Endodermal cell (in vitro differentiated cells): ENCODE results near the gene MRGPRE. TPM values are rescaled to one million over a fixed set of nuclear protein-coding genes. Genes with fewer than 3 reads are reported as not detected.
A peak's percentile ranks its signal among the peaks of the same experiment; 100 is the strongest.
"Not testable (repeated sequence)": the region's sequence is repeated elsewhere in the genome, so short reads cannot be mapped to it uniquely, and the experiment has no call there.

Experiments
- DNase-seq: peaks from one replicate; pipeline ENCODE4 v3.0.0-alpha.2; 2017
- H3K27ac ChIP-seq: 2 replicates; pipeline ENCODE4 v1.5.1; 2013; ENCODE audit warnings: mild to moderate bottlenecking, low read depth, low read length, moderate library complexity
- H3K27me3 ChIP-seq: 2 replicates; pipeline ENCODE4 v1.6.1; 2013; ENCODE audit warnings: mild to moderate bottlenecking, low read length, moderate library complexity; ENCODE audit not compliant: insufficient read depth, control insufficient read depth, poor library complexity, severe bottlenecking
- H3K36me3 ChIP-seq: 2 replicates; pipeline ENCODE4 v1.7.0; 2013; ENCODE audit warnings: mild to moderate bottlenecking, low read length, moderate library complexity; ENCODE audit not compliant: control insufficient read depth, insufficient read depth
- H3K4me1 ChIP-seq: one replicate; pipeline ENCODE4 v1.7.0; 2013; ENCODE audit warnings: low read length; ENCODE audit not compliant: control insufficient read depth, insufficient read depth
- H3K4me3 ChIP-seq: 2 replicates; pipeline ENCODE4 v1.5.1; 2013; ENCODE audit warnings: mild to moderate bottlenecking, low read length, moderate library complexity
- H3K9ac ChIP-seq: 2 replicates; pipeline ENCODE4 v1.6.1; 2013; ENCODE audit warnings: mild to moderate bottlenecking, low read length, moderate library complexity; ENCODE audit not compliant: poor library complexity, severe bottlenecking; ENCODE audit errors: extremely low read depth
- H3K9me3 ChIP-seq: 2 replicates; pipeline ENCODE4 v1.6.1; 2013; ENCODE audit warnings: mild to moderate bottlenecking, low read length, moderate library complexity; ENCODE audit not compliant: control insufficient read depth
- H3K27ac Mint-ChIP-seq: 2 replicates; pipeline ENCODE4 v1.8.0; 2020; ENCODE audit warnings: mixed read lengths
- H3K27me3 Mint-ChIP-seq: 2 replicates; pipeline ENCODE4 v1.8.0; 2021; ENCODE audit warnings: mild to moderate bottlenecking, mixed read lengths; ENCODE audit not compliant: insufficient read depth
- H3K36me3 Mint-ChIP-seq: 2 replicates; pipeline ENCODE4 v1.8.0; 2020; ENCODE audit warnings: low read depth, mixed read lengths
- H3K4me1 Mint-ChIP-seq: 2 replicates; pipeline ENCODE4 v1.8.0; 2020; ENCODE audit warnings: mixed read lengths
- H3K4me3 Mint-ChIP-seq: 2 replicates; pipeline ENCODE4 v1.8.0; 2020; ENCODE audit warnings: mild to moderate bottlenecking, moderate library complexity, mixed read lengths
- H3K9me3 Mint-ChIP-seq: 2 replicates; pipeline ENCODE4 v1.8.0; 2020; ENCODE audit warnings: mild to moderate bottlenecking, mixed read lengths
- CTCF ChIP-seq: fragments of 200-600 bp; sonication (generic); conservative IDR thresholded peaks from 2 replicates; pipeline ENCODE4 v1.5.0; 2021; ENCODE audit warnings: antibody characterized with exemption, mild to moderate bottlenecking
- WGBS, 2 experiments: methylation state at CpG; one replicate each; pipeline versions ENCODE4 v1.1.5 to v1.1.7; 2013; ENCODE audit warnings: missing lambda C conversion rate in 2 of 2, mixed read lengths in 1 of 2; ENCODE audit not compliant: insufficient coverage in 1 of 2, insufficient read length in 1 of 2; 5-methylcytosine and 5-hydroxymethylcytosine counted together
- long read RNA-seq, 4 experiments: library from polyadenylated mRNA in 2 of 4; library from RNA in 1 of 4; library from capped mRNA in 1 of 4; stranded (forward) in 3 of 4; unstranded in 1 of 4; transcript quantifications; one replicate each; pipeline ENCODE4 v2.0.0, GENCODE V29; 2020 to 2021; ENCODE audit warnings: inconsistent platforms in 1 of 4
- polyA plus RNA-seq, 2 experiments: library from polyadenylated mRNA; stranded (reverse); fragments of 50-300 nt; gene quantifications; one replicate each; pipeline ENCODE4 v1.2.3, GENCODE V29; 2013
- total RNA-seq, 2 donors: library from RNA; stranded (reverse); fragmentation: NEBNext Ultra II Directional in 1 of 2; extraction: Animal tissue kit (Norgen Biotek cat#: 25700) in 1 of 2; gene quantifications; 2 replicates in 1 of 2; 3 replicates in 1 of 2; pipeline ENCODE4 v1.2.1, GENCODE V29; 2021

Gene MRGPRE
- total RNA-seq, result not detected
- polyA plus RNA-seq (2013, experiment 1 of 2), result not detected
- polyA plus RNA-seq (2013, experiment 2 of 2), result not detected
- long read RNA-seq, experiment 1, result 0 reads
- long read RNA-seq, experiment 2, result 0 reads
- long read RNA-seq, experiment 3, result 0 reads
- long read RNA-seq, experiment 4, result 0 reads

GRCh38 chr11:3231851-3232744, at the start of gene MRGPRE:
TSS of gene MRGPRE (minus strand) at chr11:3232417. CDS start at chr11:3228799, 3,618 bp downstream.
- no peak within 1 kb of the TSS for H3K4me3 Mint-ChIP-seq
- no peak within 1 kb of the TSS for H3K27ac Mint-ChIP-seq
- peak; percentile 47 for DNase-seq
- Histone ChIP-seq H3K27me3 (no peaks in the 10 kb centered on the region), H3K4me1 (no peaks in the 10 kb centered on the region), H3K9ac (no peak within 1 kb of the TSS), H3K36me3 (no peaks in the 10 kb centered on the region), H3K9me3 (no peaks in the 10 kb centered on the region), H3K27ac (no peak within 1 kb of the TSS), H3K4me3 (no peak within 1 kb of the TSS)
- peaks cover 2% of the 10 kb centered on the region for H3K4me1 Mint-ChIP-seq
- no peaks in the 10 kb centered on the region for H3K36me3 Mint-ChIP-seq
- H3K27me3 Mint-ChIP-seq, result peaks cover 33% of the 10 kb centered on the region
- no peak for TF ChIP-seq CTCF
- 90 to 91% methylated on average over 31 to 39 of the region's 39 CpGs for WGBS, 2 experiments
- H3K9me3 Mint-ChIP-seq, result no peaks in the 10 kb centered on the region

GRCh38 chr11:3281146-3281545, 48.9 kb upstream of the MRGPRE start:
- not testable (repeated sequence) for H3K4me1 ChIP-seq, H3K9ac ChIP-seq, H3K27me3 ChIP-seq, H3K36me3 ChIP-seq, H3K27ac ChIP-seq, H3K27me3 Mint-ChIP-seq, H3K27ac Mint-ChIP-seq, H3K4me3 Mint-ChIP-seq, H3K4me1 Mint-ChIP-seq, H3K9me3 Mint-ChIP-seq, H3K9me3 ChIP-seq, DNase-seq, H3K4me3 ChIP-seq, H3K36me3 Mint-ChIP-seq
- WGBS, 2 experiments, result no CpG with 5 or more reads among the region's 10 CpGs

GRCh38 chr11:3280662-3281061, 48.4 kb upstream of the MRGPRE start:
- H3K27ac ChIP-seq, H3K27me3 ChIP-seq, H3K9ac ChIP-seq, H3K27ac Mint-ChIP-seq, H3K4me1 Mint-ChIP-seq, H3K4me3 Mint-ChIP-seq, H3K9me3 Mint-ChIP-seq, H3K36me3 Mint-ChIP-seq, DNase-seq, H3K27me3 Mint-ChIP-seq, H3K4me1 ChIP-seq, H3K4me3 ChIP-seq, H3K36me3 ChIP-seq, H3K9me3 ChIP-seq: not testable (repeated sequence)
- no CpG with 5 or more reads among the region's 10 CpGs for WGBS, 2 experiments

GRCh38 chr11:3278922-3279321, 46.7 kb upstream of the MRGPRE start:
- not testable (repeated sequence) for H3K9ac ChIP-seq, H3K27ac ChIP-seq, H3K9me3 ChIP-seq, H3K9me3 Mint-ChIP-seq, H3K36me3 ChIP-seq, DNase-seq, H3K4me1 Mint-ChIP-seq, H3K27me3 ChIP-seq, H3K4me3 ChIP-seq, H3K4me1 ChIP-seq, H3K27ac Mint-ChIP-seq, H3K36me3 Mint-ChIP-seq, H3K27me3 Mint-ChIP-seq, H3K4me3 Mint-ChIP-seq
- WGBS, 2 experiments, result no CpG with 5 or more reads among the region's 4 CpGs

- not testable (repeated sequence) for H3K27me3 Mint-ChIP-seq, H3K4me3 ChIP-seq
These were observed 41.4 kb upstream of the MRGPRE start for GRCh38 chr11:3273629-3274028.

GRCh38 chr11:3262548-3262947, 30.3 kb upstream of the MRGPRE start:
- DNase-seq, H3K4me1 Mint-ChIP-seq, H3K27me3 Mint-ChIP-seq, H3K27ac Mint-ChIP-seq, H3K4me3 ChIP-seq, H3K9me3 Mint-ChIP-seq, H3K4me1 ChIP-seq, H3K36me3 Mint-ChIP-seq, H3K27ac ChIP-seq, H3K9me3 ChIP-seq, H3K36me3 ChIP-seq, H3K9ac ChIP-seq, H3K27me3 ChIP-seq, H3K4me3 Mint-ChIP-seq: not testable (repeated sequence)
- WGBS, 2 experiments, result 94% methylated on average over 3 of the region's 7 CpGs; no CpG with 5 or more reads in 1 of the 2 experiments

More at GRCh38 chr11:3273629-3274028, 41.4 kb upstream of the MRGPRE start:
- not testable (repeated sequence) for H3K27ac ChIP-seq, H3K9ac ChIP-seq, H3K4me3 Mint-ChIP-seq, H3K36me3 ChIP-seq, H3K4me1 Mint-ChIP-seq, H3K9me3 Mint-ChIP-seq, H3K4me1 ChIP-seq, H3K9me3 ChIP-seq, H3K27ac Mint-ChIP-seq, H3K27me3 ChIP-seq, H3K36me3 Mint-ChIP-seq
- 100% methylated on average over 2 of the region's 8 CpGs; no CpG with 5 or more reads in 1 of the 2 experiments for WGBS, 2 experiments
- peak; percentile 8 for DNase-seq
